ENCODE data around the gene ARID1B. TPM values are rescaled to one million over a fixed set of nuclear protein-coding genes. Genes with fewer than 3 reads are reported as not detected.

Gene ARID1B
- total RNA-seq, 1 experiment from 2014 or later = 24.2 TPM

DNA sequence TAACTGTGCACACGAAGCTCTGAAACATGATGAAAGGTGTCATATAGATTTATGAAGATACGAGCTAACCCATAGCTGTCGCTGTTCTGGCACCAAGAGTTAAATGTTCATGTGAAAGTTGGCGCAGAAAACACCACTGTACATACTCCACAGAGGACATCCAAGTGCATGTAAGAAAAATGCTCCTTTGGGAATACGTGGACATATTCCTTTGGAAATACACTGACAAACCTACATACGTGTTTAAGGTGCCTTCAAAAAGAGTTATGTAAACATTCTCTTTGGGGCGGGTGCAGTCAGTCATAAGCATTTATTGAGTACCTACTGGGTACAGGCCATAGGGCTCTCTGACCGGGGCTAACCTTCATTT, 723 bp upstream of the ARID1B start:
- Histone ChIP-seq H3K4me1 (ENCODE audit: insufficient read depth, low read length) (peaks cover 22% of the 10 kb centered on the region), H3K9me2 (replicated peaks; ENCODE audit: low read length) (no peaks in the 10 kb centered on the region), H3K9me3 (ENCODE audit: low read length) (no peaks in the 10 kb centered on the region), H3K27ac (ENCODE audit: low read length) (peak overlapping the region; percentile 91), H2AFZ (ENCODE audit: low read length) (peak overlapping the region; percentile 59), H3K4me3 (ENCODE audit: low read length) (peak overlapping the region; percentile 67), H3K9ac (ENCODE audit: low read length) (peak overlapping the region; percentile 96), H3F3A (ENCODE audit: low read length, unreplicated experiment) (no peaks in the 10 kb centered on the region), H4K20me1 (ENCODE audit: low read length) (peaks cover 9% of the 10 kb centered on the region), H3K79me2 (ENCODE audit: low read length) (peaks cover 44% of the 10 kb centered on the region), H3K36me3 (ENCODE audit: low read depth, low read length) (no peaks in the 10 kb centered on the region), H3K4me2 (ENCODE audit: low read length) (peak overlapping the region; percentile 99), H3K27me3 (ENCODE audit: low read length) (no peaks in the 10 kb centered on the region)
- DNase-seq = peak; percentile 37
- ATAC-seq = no peak
- CTCF ChIA-PET = no interaction called here
- TF ChIP-seq, protein P1, sequence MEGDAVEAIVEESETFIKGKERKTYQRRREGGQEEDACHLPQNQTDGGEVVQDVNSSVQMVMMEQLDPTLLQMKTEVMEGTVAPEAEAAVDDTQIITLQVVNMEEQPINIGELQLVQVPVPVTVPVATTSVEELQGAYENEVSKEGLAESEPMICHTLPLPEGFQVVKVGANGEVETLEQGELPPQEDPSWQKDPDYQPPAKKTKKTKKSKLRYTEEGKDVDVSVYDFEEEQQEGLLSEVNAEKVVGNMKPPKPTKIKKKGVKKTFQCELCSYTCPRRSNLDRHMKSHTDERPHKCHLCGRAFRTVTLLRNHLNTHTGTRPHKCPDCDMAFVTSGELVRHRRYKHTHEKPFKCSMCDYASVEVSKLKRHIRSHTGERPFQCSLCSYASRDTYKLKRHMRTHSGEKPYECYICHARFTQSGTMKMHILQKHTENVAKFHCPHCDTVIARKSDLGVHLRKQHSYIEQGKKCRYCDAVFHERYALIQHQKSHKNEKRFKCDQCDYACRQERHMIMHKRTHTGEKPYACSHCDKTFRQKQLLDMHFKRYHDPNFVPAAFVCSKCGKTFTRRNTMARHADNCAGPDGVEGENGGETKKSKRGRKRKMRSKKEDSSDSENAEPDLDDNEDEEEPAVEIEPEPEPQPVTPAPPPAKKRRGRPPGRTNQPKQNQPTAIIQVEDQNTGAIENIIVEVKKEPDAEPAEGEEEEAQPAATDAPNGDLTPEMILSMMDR (conservative IDR thresholded peaks at IDR 0.05; ENCODE audit: low read depth, low read length) = no peak
- no peak for TF ChIP-seq EZH2phosphoT487 (IDR thresholded peaks at IDR 0.05; ENCODE audit: borderline replicate concordance, low read length)
- TF ChIP-seq EZH2 (IDR thresholded peaks at IDR 0.05; ENCODE audit: low read length, unreplicated experiment) = no peak
- intact Hi-C loops (cut with micrococcal nuclease) = loop anchor here (5.0 kb wide), 1 partner anchor 209 kb away; no protein-coding TSS in a partner anchor
- POLR2A ChIA-PET (ENCODE audit: unreplicated experiment) = no interaction called here
- BruUV-seq (replicated peaks) = TSS peak; percentile 45

DNA sequence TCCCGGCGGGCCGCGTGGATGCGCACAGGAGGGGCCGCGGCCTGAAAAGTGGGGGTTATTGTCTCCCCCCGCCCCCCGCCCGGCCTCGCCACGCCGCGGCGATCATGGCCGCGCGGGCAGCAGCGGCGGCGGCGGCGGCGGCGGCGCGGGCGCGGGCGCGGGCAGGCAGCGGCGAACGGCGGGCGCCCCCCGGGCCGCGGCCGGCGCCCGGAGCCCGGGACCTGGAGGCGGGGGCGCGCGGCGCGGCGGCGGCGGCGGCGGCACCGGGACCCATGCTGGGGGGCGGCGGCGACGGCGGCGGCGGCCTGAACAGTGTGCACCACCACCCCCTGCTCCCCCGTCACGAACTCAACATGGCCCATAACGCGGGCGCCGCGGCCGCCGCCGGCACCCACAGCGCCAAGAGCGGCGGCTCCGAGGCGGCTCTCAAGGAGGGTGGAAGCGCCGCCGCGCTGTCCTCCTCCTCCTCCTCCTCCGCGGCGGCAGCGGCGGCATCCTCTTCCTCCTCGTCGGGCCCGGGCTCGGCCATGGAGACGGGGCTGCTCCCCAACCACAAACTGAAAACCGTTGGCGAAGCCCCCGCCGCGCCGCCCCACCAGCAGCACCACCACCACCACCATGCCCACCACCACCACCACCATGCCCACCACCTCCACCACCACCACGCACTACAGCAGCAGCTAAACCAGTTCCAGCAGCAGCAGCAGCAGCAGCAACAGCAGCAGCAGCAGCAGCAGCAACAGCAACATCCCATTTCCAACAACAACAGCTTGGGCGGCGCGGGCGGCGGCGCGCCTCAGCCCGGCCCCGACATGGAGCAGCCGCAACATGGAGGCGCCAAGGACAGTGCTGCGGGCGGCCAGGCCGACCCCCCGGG, 637 bp downstream of the ARID1B start:
- intact Hi-C loops (cut with micrococcal nuclease) = loop anchor here (1.0 to 5.0 kb wide), 2 partner anchors 91 to 211 kb away; no protein-coding TSS in a partner anchor
- H3K4me1 ChIP-seq (ENCODE audit: insufficient read depth, low read length) = peaks cover 27% of the 10 kb centered on the region
- H2AFZ ChIP-seq (ENCODE audit: low read length) = peak overlapping the region; percentile 86
- DNase-seq (peak; percentile 35), ATAC-seq (peak; percentile 3)
- TF ChIP-seq, protein P1 (conservative IDR thresholded peaks at IDR 0.05; ENCODE audit: low read depth, low read length) = no peak
- H3K79me2 ChIP-seq (ENCODE audit: low read length) = peaks cover 58% of the 10 kb centered on the region
- no peaks in the 10 kb centered on the region for H3K9me2 ChIP-seq (replicated peaks; ENCODE audit: low read length)
- H3K36me3 ChIP-seq (ENCODE audit: low read depth, low read length) = no peaks in the 10 kb centered on the region
- peak overlapping the region; percentile 96 for H3K9ac ChIP-seq (ENCODE audit: low read length)
- ChIA-PET POLR2A (ENCODE audit: unreplicated experiment) (no interaction called here), CTCF (no interaction called here)
- H3K27me3 ChIP-seq (ENCODE audit: low read length) = no peaks in the 10 kb centered on the region
- no TSS peak for BruUV-seq (replicated peaks)
- H3K4me3 ChIP-seq (ENCODE audit: low read length) = peak overlapping the region; percentile 93
- peak overlapping the region; percentile 99 for H3K4me2 ChIP-seq (ENCODE audit: low read length)
- peak overlapping the region; percentile 91 for H3K27ac ChIP-seq (ENCODE audit: low read length)
- H3K9me3 ChIP-seq (ENCODE audit: low read length) = no peaks in the 10 kb centered on the region
- H4K20me1 ChIP-seq (ENCODE audit: low read length) = peaks cover 23% of the 10 kb centered on the region
- no peaks in the 10 kb centered on the region for H3F3A ChIP-seq (ENCODE audit: low read length, unreplicated experiment)
